T-helper 2 cell treated with Interferon-gamma antibody and Interleukin-4, amounts not matched to agents 5 μg/mL and 100 μg/mL, for 36 hours (primary cell): ENCODE measurements around the gene CNTN1.

ENCODE experiments used
- DNase-seq: peaks from one replicate; pipeline ENCODE4 v3.0.0; 2021; ENCODE audit warnings: low spot score
- H3K27ac Mint-ChIP-seq: one replicate; pipeline ENCODE4 v1.8.0; 2021; ENCODE audit warnings: mild to moderate bottlenecking, mixed read lengths
- H3K27me3 Mint-ChIP-seq: one replicate; pipeline ENCODE4 v1.8.0; 2021; ENCODE audit warnings: low read depth, mixed read lengths
- H3K36me3 Mint-ChIP-seq: one replicate; pipeline ENCODE4 v1.8.0; 2021; ENCODE audit warnings: low read depth, mixed read lengths
- H3K4me1 Mint-ChIP-seq: one replicate; pipeline ENCODE4 v1.8.0; 2021; ENCODE audit warnings: low read depth, mixed read lengths
- H3K4me3 Mint-ChIP-seq: one replicate; pipeline ENCODE4 v1.8.0; 2022; ENCODE audit warnings: mild to moderate bottlenecking, moderate library complexity, mixed read lengths
- H3K9me3 Mint-ChIP-seq: one replicate; pipeline ENCODE4 v1.8.0; 2021; ENCODE audit warnings: mixed read lengths

CNTN1 gene

GRCh38 chr12:41096797-41097196 is 404.6 kb downstream of the CNTN1 start:
- no peak overlapping the region for H3K4me3 Mint-ChIP-seq

GRCh38 chr12:41100572-41100971 is 408.3 kb downstream of the CNTN1 start:
- no peak overlapping the region for H3K4me3 Mint-ChIP-seq
- no peaks in the 10 kb centered on the region for H3K9me3 Mint-ChIP-seq
- H3K27ac Mint-ChIP-seq: no peak overlapping the region
- H3K27me3 Mint-ChIP-seq: no peaks in the 10 kb centered on the region
- DNase-seq: no peak
- no peaks in the 10 kb centered on the region for H3K4me1 Mint-ChIP-seq
- H3K36me3 Mint-ChIP-seq: no peaks in the 10 kb centered on the region

More at GRCh38 chr12:41096797-41097196, 404.6 kb downstream of the CNTN1 start:
- Mint-ChIP-seq H3K27me3 (no peaks in the 10 kb centered on the region), H3K4me1 (no peaks in the 10 kb centered on the region), H3K36me3 (no peaks in the 10 kb centered on the region), H3K9me3 (no peaks in the 10 kb centered on the region), H3K27ac (no peak overlapping the region)
- DNase-seq: no peak

- H3K4me1 Mint-ChIP-seq: no peaks in the 10 kb centered on the region
- no peak for DNase-seq
- no peaks in the 10 kb centered on the region for H3K27me3 Mint-ChIP-seq
- no peaks in the 10 kb centered on the region for H3K36me3 Mint-ChIP-seq
- H3K9me3 Mint-ChIP-seq: no peaks in the 10 kb centered on the region
- no peak overlapping the region for H3K4me3 Mint-ChIP-seq
- no peak overlapping the region for H3K27ac Mint-ChIP-seq
Observed at GRCh38 chr12:41101806-41102205, 409.6 kb downstream of the CNTN1 start.

GRCh38 chr12:41103614-41104013 is 411.4 kb downstream of the CNTN1 start:
- no peak for DNase-seq
- Mint-ChIP-seq H3K9me3 (no peaks in the 10 kb centered on the region), H3K4me3 (no peak overlapping the region), H3K4me1 (no peaks in the 10 kb centered on the region), H3K27me3 (no peaks in the 10 kb centered on the region), H3K27ac (no peak overlapping the region), H3K36me3 (no peaks in the 10 kb centered on the region)

GRCh38 chr12:41106315-41106714 is 414.1 kb downstream of the CNTN1 start:
- no peak overlapping the region for H3K4me3 Mint-ChIP-seq
- no peak for DNase-seq
- H3K36me3 Mint-ChIP-seq: no peaks in the 10 kb centered on the region
- no peaks in the 10 kb centered on the region for H3K27me3 Mint-ChIP-seq
- no peaks in the 10 kb centered on the region for H3K9me3 Mint-ChIP-seq
- H3K4me1 Mint-ChIP-seq: no peaks in the 10 kb centered on the region
- no peak overlapping the region for H3K27ac Mint-ChIP-seq

- Mint-ChIP-seq H3K9me3 (no peaks in the 10 kb centered on the region), H3K27ac (no peak overlapping the region), H3K4me1 (no peaks in the 10 kb centered on the region), H3K36me3 (no peaks in the 10 kb centered on the region), H3K27me3 (no peaks in the 10 kb centered on the region), H3K4me3 (no peak overlapping the region)
- DNase-seq: no peak
Observed at GRCh38 chr12:41108032-41108431, 415.8 kb downstream of the CNTN1 start.

- no peaks in the 10 kb centered on the region for H3K27me3 Mint-ChIP-seq
Observed at GRCh38 chr12:41112903-41113302, 420.7 kb downstream of the CNTN1 start.

GRCh38 chr12:41120211-41120610 is 428.0 kb downstream of the CNTN1 start:
- no peak overlapping the region for H3K27ac Mint-ChIP-seq
- no peak for DNase-seq
- H3K9me3 Mint-ChIP-seq: no peaks in the 10 kb centered on the region
- H3K4me1 Mint-ChIP-seq: no peaks in the 10 kb centered on the region
- no peak overlapping the region for H3K4me3 Mint-ChIP-seq
- no peaks in the 10 kb centered on the region for H3K27me3 Mint-ChIP-seq
- no peaks in the 10 kb centered on the region for H3K36me3 Mint-ChIP-seq

More at GRCh38 chr12:41112903-41113302, 420.7 kb downstream of the CNTN1 start:
- Mint-ChIP-seq H3K4me1 (no peaks in the 10 kb centered on the region), H3K27ac (no peak overlapping the region), H3K9me3 (no peaks in the 10 kb centered on the region), H3K36me3 (no peaks in the 10 kb centered on the region), H3K4me3 (no peak overlapping the region)
- DNase-seq: no peak

- no peak overlapping the region for H3K4me3 Mint-ChIP-seq
Observed at GRCh38 chr12:41121374-41121773, 429.1 kb downstream of the CNTN1 start.

More at GRCh38 chr12:41121374-41121773, 429.1 kb downstream of the CNTN1 start:
- Mint-ChIP-seq H3K9me3 (no peaks in the 10 kb centered on the region), H3K27me3 (no peaks in the 10 kb centered on the region), H3K4me1 (no peaks in the 10 kb centered on the region), H3K36me3 (no peaks in the 10 kb centered on the region), H3K27ac (no peak overlapping the region)
- no peak for DNase-seq
